HepG2 (cell line): Measurements from ENCODE around the gene USP35. TPM values are rescaled to one million over a fixed set of nuclear protein-coding genes. Genes with fewer than 3 reads are reported as not detected.

Experiments
- ATAC-seq: fragments of 200-7000 bp; cut with Tn5 transposase; 3 replicates; pipeline ENCODE4 v1.9.1; 2020; ENCODE audit warnings: mild to moderate bottlenecking, moderate library complexity
- BruUV-seq: library from RNA; stranded (reverse); fragments of 400-500 nt; replicated peaks from 2 replicates; lab custom pipeline; 2021; lab: Mats Ljungman, UMichigan
- CTCF ChIA-PET: fragments of 300-600 bp; formaldehyde crosslinking; extraction: SDS; loops from one replicate; lab custom pipeline; 2021; ENCODE audit warnings: low total read pairs, inconsistent platforms, low intra/inter-chr PET ratio; lab: Yijun Ruan, JAX
- POLR2A ChIA-PET: fragments of 350-600 bp; sonication (Branson Sonifier 250); formaldehyde crosslinking; loops from one replicate; lab custom pipeline; 2020; ENCODE audit warnings: antibody characterized with exemption, inconsistent platforms; lab: Yijun Ruan, JAX
- DNase-seq: peaks from one replicate; pipeline ENCODE4 v3.0.0-alpha.2; 2015; ENCODE audit warnings: low spot score
- FAIRE-seq: peaks from 3 replicates; lab custom pipeline; 2011; peaks lifted over from hg19 to GRCh38; lab: Jason Lieb, UNC
- H2AFZ ChIP-seq: one replicate; pipeline ENCODE4 v1.6.1; 2011; ENCODE audit warnings: low read length, inconsistent platforms
- H3K27ac ChIP-seq: fragments of 300-600 bp; 3 replicates; pipeline ENCODE4 v1.8.0; 2011; ENCODE audit warnings: mixed run types, mild to moderate bottlenecking, mixed read lengths, low read length, inconsistent platforms; ENCODE audit not compliant: insufficient read depth; ENCODE audit errors: extremely low read length
- H3K27me3 ChIP-seq, 2 experiments: fragments of 200-600 bp in 1 of 2; 2 replicates in 1 of 2; 3 replicates in 1 of 2; pipeline versions ENCODE4 v1.6.0 to v1.8.0; 2011; ENCODE audit warnings: low read length in 2 of 2, mild to moderate bottlenecking in 2 of 2, moderate library complexity in 2 of 2, inconsistent platforms in 1 of 2; ENCODE audit not compliant: insufficient read depth in 2 of 2, control insufficient read depth in 1 of 2
- H3K36me3 ChIP-seq, 2 experiments: fragments of 200-600 bp in 1 of 2; replicated peaks in 1 of 2; 2 replicates in 1 of 2; 3 replicates in 1 of 2; pipeline versions ENCODE4 v1.5.1 to v1.8.0; 2011; ENCODE audit warnings: low read length in 2 of 2, inconsistent platforms in 1 of 2; ENCODE audit not compliant: insufficient read depth in 2 of 2, control insufficient read depth in 1 of 2
- H3K4me1 ChIP-seq: 2 replicates; pipeline ENCODE4 v1.5.1; 2012; ENCODE audit warnings: low read length, inconsistent platforms; ENCODE audit not compliant: insufficient read depth
- H3K4me2 ChIP-seq: 2 replicates; pipeline ENCODE4 v1.6.0; 2011; ENCODE audit warnings: low read depth, low read length, inconsistent platforms
- H3K4me3 ChIP-seq, 3 experiments: fragments of 200-600 bp in 1 of 3; sonication (generic), shearing (Covaris generic) in 1 of 3; replicated peaks in 1 of 3; 2 replicates each; pipeline ENCODE4 v1.5.1; 2011 to 2016; ENCODE audit warnings: low read length in 3 of 3, inconsistent platforms in 2 of 3, low read depth in 2 of 3, mild to moderate bottlenecking in 2 of 3, control low read depth in 1 of 3, mixed read lengths in 1 of 3; ENCODE audit not compliant: insufficient read depth in 1 of 3
- H3K79me2 ChIP-seq: one replicate; pipeline ENCODE4 v1.6.1; 2011; ENCODE audit warnings: low read length, inconsistent platforms; ENCODE audit not compliant: insufficient read depth
- H3K9ac ChIP-seq: 2 replicates; pipeline ENCODE4 v1.6.0; 2011; ENCODE audit warnings: mild to moderate bottlenecking, low read depth, low read length, inconsistent platforms; ENCODE audit not compliant: insufficient read depth
- H3K9me3 ChIP-seq: 2 replicates; pipeline ENCODE4 v1.5.1; 2012; ENCODE audit warnings: mild to moderate bottlenecking, low read length
- H4K20me1 ChIP-seq: 2 replicates; pipeline ENCODE4 v1.6.0; 2011; ENCODE audit warnings: inconsistent platforms, mild to moderate bottlenecking, low read length, moderate library complexity; ENCODE audit not compliant: insufficient read depth
- BCL3 ChIP-seq: sonication (generic); formaldehyde crosslinking; IDR thresholded peaks from 2 replicates; pipeline ENCODE4 v1.5.1; 2020; ENCODE audit warnings: mild to moderate bottlenecking, missing genetic modification reagents, moderate library complexity
- FOSL2 ChIP-seq: sonication (generic); formaldehyde crosslinking; IDR thresholded peaks from 2 replicates; pipeline ENCODE4 v1.4.0; 2020; ENCODE audit warnings: missing genetic modification reagents
- RORA ChIP-seq: sonication (generic); formaldehyde crosslinking; IDR thresholded peaks from 2 replicates; pipeline ENCODE4 v1.5.0; 2020; ENCODE audit warnings: mild to moderate bottlenecking, missing genetic modification reagents, moderate library complexity
- SETDB1 ChIP-seq: sonication (generic); formaldehyde crosslinking; IDR thresholded peaks from 2 replicates; pipeline ENCODE4 v1.5.1; 2020; ENCODE audit warnings: missing genetic modification reagents, mild to moderate bottlenecking, borderline replicate concordance
- SOX5 ChIP-seq: IDR thresholded peaks from 2 replicates; pipeline ENCODE4 v1.6.1; 2016; ENCODE audit warnings: borderline replicate concordance
- ZNF30 ChIP-seq: sonication (generic); formaldehyde crosslinking; IDR thresholded peaks from 2 replicates; pipeline ENCODE4 v1.5.0; 2020; ENCODE audit warnings: mild to moderate bottlenecking, missing genetic modification reagents
- ZNF563 ChIP-seq: sonication (generic); formaldehyde crosslinking; IDR thresholded peaks from 2 replicates; pipeline ENCODE4 v1.8.0; 2022; ENCODE audit warnings: mild to moderate bottlenecking, moderate library complexity, missing genetic modification reagents
- WGBS: methylation state at CpG from one replicate; pipeline ENCODE4 v1.1.6; 2017; ENCODE audit warnings: low lambda C conversion rate; 5-methylcytosine and 5-hydroxymethylcytosine counted together
- in situ Hi-C: cut with HindIII; loops from 2 replicates; pipeline ENCODE4 v1.10.0; 2017; ENCODE audit warnings: low pct_unique_long_range_greater_than_20kb; ENCODE audit not compliant: extremely low pct_ligation_motif_present
- intact Hi-C: fragments of 100-400 bp; cut with micrococcal nuclease; formaldehyde crosslinking; loops from one replicate; pipeline ENCODE4 v1.10.0; 2022; ENCODE audit not compliant: unreplicated experiment
- polyA plus RNA-seq, 8 experiments: library from polyadenylated mRNA; depleted of rRNA in 3 of 8; stranded (reverse) in 7 of 8; unstranded in 1 of 8; fragments of >200 nt; fragmentation: Illumina TruSeq in 4 of 8; extraction: Trizol in 4 of 8; gene quantifications; 2 replicates each; pipeline versions ENCODE4 v1.2.1 to v1.2.3, GENCODE V29; 2011 to 2016; ENCODE audit warnings: low read depth in 4 of 8, missing spikeins in 1 of 8, mixed read lengths in 1 of 8; ENCODE audit not compliant: insufficient read depth in 1 of 8
- total RNA-seq, 5 experiments: library from RNA; depleted of rRNA; stranded (reverse); fragments of >200 nt; fragmentation: Illumina TruSeq; extraction: Trizol; gene quantifications; 2 replicates each; pipeline ENCODE4 v1.2.3, GENCODE V29; 2016; ENCODE audit warnings: low read depth in 1 of 5

Gene USP35
- total and polyA plus RNA-seq, 2 of the 13 experiments (the other 11 are each of a cell fraction or from before 2014, with no cell fraction given) = 4.6 to 7.7 TPM

DNA sequence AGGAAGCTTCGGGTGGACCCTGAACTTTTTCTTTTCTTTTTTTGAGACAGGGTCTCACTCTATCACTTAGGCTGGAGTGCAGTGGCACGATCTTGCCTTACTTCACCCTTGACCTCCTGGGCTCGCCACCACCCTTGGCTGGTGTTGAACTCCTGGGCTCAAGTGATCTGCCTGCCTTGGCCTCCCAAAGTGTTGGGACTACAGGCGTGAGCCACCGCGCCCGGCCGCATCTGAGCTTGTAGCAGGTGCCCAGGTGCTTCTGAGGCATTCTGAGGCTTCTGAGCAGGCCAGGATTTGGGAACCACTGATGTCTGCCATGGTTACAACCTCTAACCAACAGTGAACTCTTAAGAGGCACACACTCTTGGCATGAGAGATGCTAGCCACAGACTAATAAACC, 5.1 kb downstream of the USP35 start (continued):
- TF ChIP-seq BCL3 (CRISPR knock-in tag) = no peak
- no peak for TF ChIP-seq ZNF563
- TF ChIP-seq SOX5 (CRISPR knock-in tag) = no peak

DNA sequence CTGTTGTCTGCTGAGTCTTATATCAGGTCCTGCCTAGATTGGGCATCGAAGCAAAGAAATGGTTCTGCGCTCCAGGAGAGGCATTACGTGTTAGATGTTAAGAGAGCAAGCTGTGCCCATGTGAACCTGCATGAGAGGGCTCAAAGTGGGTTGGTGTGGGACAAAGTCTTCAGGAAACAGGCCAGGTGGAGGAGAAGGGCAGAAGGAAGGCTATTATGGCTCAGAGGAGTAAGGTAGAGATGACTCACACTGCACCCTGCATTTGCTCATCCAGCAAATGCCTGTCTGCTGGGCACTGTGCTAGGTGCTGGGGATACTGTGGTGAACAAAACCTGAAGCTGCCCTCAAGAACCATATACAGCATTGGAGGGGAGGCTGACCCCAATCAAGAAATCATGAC, 5.8 kb downstream of the USP35 start:
- TF ChIP-seq RORA (CRISPR knock-in tag) (no peak), FOSL2 (CRISPR knock-in tag) (peak; percentile 30; the same call in 1 of the 2 replicates), ZNF30 (CRISPR knock-in tag) (no peak), SETDB1 (no peak)
- TF ChIP-seq, all 625 proteins: peak for 1
- Histone ChIP-seq H3K36me3 (peaks cover 10 to 20% of the 10 kb centered on the region in 2 experiments; a peak in 4 of 5 replicates), H3K79me2 (peaks cover 3% of the 10 kb centered on the region), H2AFZ (no peak overlapping the region), H4K20me1 (no peaks in the 10 kb centered on the region), H3K27ac (no peak overlapping the region), H3K4me1 (peaks cover 60% of the 10 kb centered on the region), H3K4me2 (no peak overlapping the region), H3K9me3 (no peaks in the 10 kb centered on the region), H3K9ac (no peak overlapping the region), H3K4me3 (no peak overlapping the region), H3K27me3 (no peaks in the 10 kb centered on the region)
- DNase-seq = no peak
- no peak for FAIRE-seq
- no TSS peak for BruUV-seq
- CTCF ChIA-PET = no interaction called here
- in situ Hi-C loops (no loop called here), intact Hi-C loops (no loop called here)
- no peak for ATAC-seq
- POLR2A ChIA-PET = no interaction called here
- 97% methylated on average over 3 of the region's 3 CpGs for WGBS
